GM13976 (cell line): ENCODE results near the gene AMBN.

Experiments
- DNase-seq: peaks from one replicate; pipeline ENCODE4 v3.0.0; 2012; ENCODE audit warnings: low spot score
- CTCF ChIP-seq: IDR thresholded peaks from 2 replicates; pipeline ENCODE4 v1.5.1; 2012; ENCODE audit warnings: borderline replicate concordance, mild to moderate bottlenecking; ENCODE audit not compliant: insufficient read depth; ENCODE audit errors: extremely low read depth, missing control alignments, control extremely low read depth
- in situ Hi-C: fragments of 300-500 bp; cut with MboI; formaldehyde crosslinking; loops from one replicate; pipeline ENCODE4 v1.12.0; 2022; ENCODE audit warnings: low sequenced_read_pairs, mixed read lengths, inconsistent platforms; ENCODE audit not compliant: unreplicated experiment

AMBN gene

GRCh38 chr4:70654605-70655011, 62.6 kb downstream of the AMBN start:
- TF ChIP-seq CTCF: no peak
- DNase-seq: no peak
- in situ Hi-C loops: loop anchor here (25.0 kb wide), 1 partner anchor 358 kb away; no protein-coding TSS in a partner anchor
